Vagina (tissue), 2 donors: ENCODE results near the gene SEPTIN2. TPM values are rescaled to one million over a fixed set of nuclear protein-coding genes. Genes with fewer than 3 reads are reported as not detected.
"Not testable (repeated sequence)": the region's sequence is repeated elsewhere in the genome, so short reads cannot be mapped to it uniquely, and the experiment has no call there.

Experiments
- DNase-seq, 2 donors: peaks; one replicate each; pipeline ENCODE4 v3.0.0-alpha.2; 2017; ENCODE audit errors: extremely low spot score in 2 of 2
- H3K27ac ChIP-seq: fragments of 200-600 bp; sonication (generic); one replicate; pipeline ENCODE4 v1.5.1; 2019
- H3K27me3 ChIP-seq: fragments of 200-600 bp; sonication (generic); one replicate; pipeline ENCODE4 v1.5.1; 2019
- H3K36me3 ChIP-seq, 2 donors: fragments of 200-600 bp; sonication (generic); one replicate each; pipeline ENCODE4 v1.5.1; 2017 to 2019
- H3K4me1 ChIP-seq: fragments of 200-600 bp; sonication (generic); one replicate; pipeline ENCODE4 v1.5.1; 2019
- H3K4me3 ChIP-seq, 2 donors: fragments of 200-600 bp; sonication (generic); 1 replicate in 1 of 2; 2 replicates in 1 of 2; pipeline ENCODE4 v1.5.1; 2016 to 2019
- H3K9me3 ChIP-seq: fragments of 200-600 bp; sonication (generic); one replicate; pipeline ENCODE4 v1.5.1; 2019
- POLR2A ChIP-seq, 2 donors: fragments of 450-650 bp; IDR thresholded peaks; one replicate each; pipeline ENCODE4 v1.6.1; 2017; ENCODE audit warnings: antibody characterized with exemption in 2 of 2, mild to moderate bottlenecking in 2 of 2, moderate library complexity in 2 of 2
- POLR2AphosphoS5 ChIP-seq, 2 donors: sonication (generic); formaldehyde crosslinking; IDR thresholded peaks; one replicate each; pipeline ENCODE4 v1.9.0; 2017; ENCODE audit warnings: antibody characterized with exemption in 2 of 2, mild to moderate bottlenecking in 2 of 2, low read depth in 1 of 2; ENCODE audit not compliant: insufficient read depth in 1 of 2
- intact Hi-C: fragments of 100-400 bp; cut with DNase I; formaldehyde crosslinking; loops from one replicate; pipeline ENCODE4 v1.15.1; 2023
- total RNA-seq: library from RNA; depleted of rRNA; stranded (reverse); fragments of >200 nt; gene quantifications from one replicate; pipeline ENCODE4 v1.2.3, GENCODE V29; 2016
- TF ChIP-seq, protein P1 (sequence below), 3 experiments: fragments of 450-650 bp in 2 of 3; fragments of 200-600 bp in 1 of 3; sonication (generic) in 1 of 3; IDR thresholded peaks; one replicate each; pipeline ENCODE4 v1.5.1; 2017 to 2019; ENCODE audit warnings: antibody characterized with exemption in 3 of 3, mild to moderate bottlenecking in 2 of 3, moderate library complexity in 2 of 3

The SEPTIN2 gene
- total RNA-seq, 1 donor from 2014 or later: 198 TPM

DNA sequence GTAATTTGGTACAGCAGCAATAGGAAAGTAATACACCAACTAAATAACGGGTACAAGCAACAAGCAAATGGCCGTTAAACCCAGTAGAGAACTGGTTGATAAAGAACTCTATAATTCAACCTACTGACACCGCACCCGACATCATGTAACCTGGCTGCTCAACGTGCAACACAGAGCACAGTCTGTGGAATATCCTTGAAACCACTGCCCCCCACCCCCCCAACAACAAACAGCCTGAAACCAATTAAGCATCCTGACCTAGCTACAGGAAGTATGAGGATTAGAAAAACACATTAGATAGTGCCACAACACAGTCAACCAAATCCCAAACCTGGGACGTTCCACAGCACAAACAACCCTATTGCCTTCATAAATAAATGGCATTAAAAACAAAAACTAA lies 23.7 kb upstream of the SEPTIN2 start:
- H3K9me3 ChIP-seq: no peaks in the 10 kb centered on the region
- DNase-seq: no peak
- no peaks in the 10 kb centered on the region for H3K36me3 ChIP-seq
- peaks cover 29% of the 10 kb centered on the region for H3K4me1 ChIP-seq
- intact Hi-C loops: no loop called here
- no peak overlapping the region for H3K4me3 ChIP-seq
- TF ChIP-seq POLR2A (IDR thresholded peaks at IDR 0.05): no peak
- TF ChIP-seq, protein P1, sequence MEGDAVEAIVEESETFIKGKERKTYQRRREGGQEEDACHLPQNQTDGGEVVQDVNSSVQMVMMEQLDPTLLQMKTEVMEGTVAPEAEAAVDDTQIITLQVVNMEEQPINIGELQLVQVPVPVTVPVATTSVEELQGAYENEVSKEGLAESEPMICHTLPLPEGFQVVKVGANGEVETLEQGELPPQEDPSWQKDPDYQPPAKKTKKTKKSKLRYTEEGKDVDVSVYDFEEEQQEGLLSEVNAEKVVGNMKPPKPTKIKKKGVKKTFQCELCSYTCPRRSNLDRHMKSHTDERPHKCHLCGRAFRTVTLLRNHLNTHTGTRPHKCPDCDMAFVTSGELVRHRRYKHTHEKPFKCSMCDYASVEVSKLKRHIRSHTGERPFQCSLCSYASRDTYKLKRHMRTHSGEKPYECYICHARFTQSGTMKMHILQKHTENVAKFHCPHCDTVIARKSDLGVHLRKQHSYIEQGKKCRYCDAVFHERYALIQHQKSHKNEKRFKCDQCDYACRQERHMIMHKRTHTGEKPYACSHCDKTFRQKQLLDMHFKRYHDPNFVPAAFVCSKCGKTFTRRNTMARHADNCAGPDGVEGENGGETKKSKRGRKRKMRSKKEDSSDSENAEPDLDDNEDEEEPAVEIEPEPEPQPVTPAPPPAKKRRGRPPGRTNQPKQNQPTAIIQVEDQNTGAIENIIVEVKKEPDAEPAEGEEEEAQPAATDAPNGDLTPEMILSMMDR (IDR thresholded peaks at IDR 0.05): no peak
- TF ChIP-seq POLR2AphosphoS5 (IDR thresholded peaks at IDR 0.05; ENCODE audit: insufficient read depth in 1 of 2, low read depth in 1 of 2): no peak
- H3K27ac ChIP-seq: no peak overlapping the region
- no peaks in the 10 kb centered on the region for H3K27me3 ChIP-seq

DNA sequence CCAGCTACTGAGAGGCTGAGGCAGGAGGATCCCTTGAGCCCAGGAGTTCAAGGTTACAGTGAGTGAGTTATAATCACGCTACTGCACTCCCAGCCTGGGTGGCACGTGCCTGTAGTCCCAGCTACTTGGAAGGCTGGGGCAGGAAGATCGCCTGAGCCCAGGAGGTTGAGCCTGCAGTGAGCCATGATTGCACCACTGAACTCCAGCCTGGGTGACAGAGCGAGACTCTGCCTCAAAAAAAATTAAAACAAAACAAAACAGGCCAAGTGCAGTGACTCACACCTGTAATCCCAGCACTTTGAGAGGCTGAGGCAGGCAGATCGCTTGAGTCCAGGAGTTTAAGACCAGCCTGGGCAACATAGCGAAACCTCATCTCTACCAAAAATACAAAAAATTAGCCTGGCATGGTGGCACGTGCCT lies 22.3 kb upstream of the SEPTIN2 start:
- H3K4me3 ChIP-seq, H3K9me3 ChIP-seq, intact Hi-C loops, H3K27me3 ChIP-seq, H3K36me3 ChIP-seq, H3K27ac ChIP-seq, DNase-seq: not testable (repeated sequence)
- H3K4me1 ChIP-seq: peaks cover 16% of the 10 kb centered on the region

DNA sequence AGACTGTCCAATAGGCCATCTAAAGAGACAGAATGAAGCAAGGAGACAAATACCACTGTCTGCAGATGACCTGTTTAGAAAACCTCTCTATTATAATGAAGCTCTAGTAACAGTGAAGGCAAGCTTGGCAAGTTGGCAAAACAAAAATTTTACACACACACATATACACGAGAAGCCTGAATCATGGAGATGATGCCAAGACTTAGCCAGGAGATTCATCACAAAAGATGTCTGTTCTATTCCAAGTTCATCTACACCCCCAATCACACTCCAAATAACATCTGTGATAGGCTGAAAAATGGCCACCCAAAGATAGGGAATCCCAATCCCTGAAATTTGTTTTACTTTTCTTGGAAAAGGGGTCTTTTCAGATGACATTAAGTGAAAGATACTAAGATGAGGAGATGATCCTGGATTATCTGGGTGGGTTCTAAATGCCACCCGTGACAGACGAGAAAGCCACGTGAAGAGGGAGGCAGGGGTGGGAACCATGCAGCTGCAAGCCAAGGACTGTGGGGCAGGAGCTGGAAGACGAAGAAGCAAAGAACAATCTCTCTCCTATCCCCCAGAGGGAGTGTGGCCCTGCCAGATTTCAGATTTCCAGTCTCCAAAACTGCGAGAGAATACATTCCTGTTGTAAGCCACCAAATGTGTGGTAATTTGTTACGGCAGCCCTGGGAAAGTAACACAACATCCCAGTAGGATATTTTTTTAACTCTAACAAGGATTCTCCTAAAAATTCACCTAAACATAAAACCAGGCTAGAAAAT lies 20.2 kb upstream of the SEPTIN2 start:
- no peak for DNase-seq
- TF ChIP-seq POLR2AphosphoS5 (IDR thresholded peaks at IDR 0.05; ENCODE audit: insufficient read depth in 1 of 2, low read depth in 1 of 2) (no peak), POLR2A (IDR thresholded peaks at IDR 0.05) (no peak)
- TF ChIP-seq, protein P1 (IDR thresholded peaks at IDR 0.05): no peak
- intact Hi-C loops: no loop called here
- Histone ChIP-seq H3K27ac (no peak overlapping the region), H3K27me3 (no peaks in the 10 kb centered on the region), H3K4me3 (no peak overlapping the region), H3K36me3 (no peaks in the 10 kb centered on the region), H3K9me3 (no peaks in the 10 kb centered on the region), H3K4me1 (peaks cover 14% of the 10 kb centered on the region)

DNA sequence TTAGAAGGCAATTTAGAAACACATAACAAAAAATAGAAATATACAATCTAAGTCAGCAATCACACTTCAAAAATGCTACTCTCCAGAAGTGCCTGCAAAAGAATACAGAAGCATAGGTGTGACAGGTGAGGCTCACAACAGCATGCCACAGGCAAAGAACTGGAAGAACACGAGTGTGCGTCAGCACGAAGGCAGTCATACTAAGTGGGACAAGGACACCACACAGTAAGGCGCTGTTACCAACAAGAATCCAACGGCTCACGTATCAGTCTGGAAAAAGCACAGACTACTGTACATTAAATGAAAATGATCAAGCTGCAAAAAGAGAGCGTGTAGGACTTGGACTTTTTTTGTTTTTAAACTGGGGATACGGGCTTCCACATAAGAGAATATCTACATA lies 19.0 kb upstream of the SEPTIN2 start:
- H3K4me3 ChIP-seq: no peak overlapping the region
- H3K27me3 ChIP-seq: no peaks in the 10 kb centered on the region
- DNase-seq: no peak
- TF ChIP-seq, protein P1 (IDR thresholded peaks at IDR 0.05): no peak
- no peak for TF ChIP-seq POLR2AphosphoS5 (IDR thresholded peaks at IDR 0.05; ENCODE audit: insufficient read depth in 1 of 2, low read depth in 1 of 2)
- no peaks in the 10 kb centered on the region for H3K9me3 ChIP-seq
- H3K4me1 ChIP-seq: peaks cover 14% of the 10 kb centered on the region
- intact Hi-C loops: no loop called here
- no peak overlapping the region for H3K27ac ChIP-seq
- H3K36me3 ChIP-seq: no peaks in the 10 kb centered on the region

DNA sequence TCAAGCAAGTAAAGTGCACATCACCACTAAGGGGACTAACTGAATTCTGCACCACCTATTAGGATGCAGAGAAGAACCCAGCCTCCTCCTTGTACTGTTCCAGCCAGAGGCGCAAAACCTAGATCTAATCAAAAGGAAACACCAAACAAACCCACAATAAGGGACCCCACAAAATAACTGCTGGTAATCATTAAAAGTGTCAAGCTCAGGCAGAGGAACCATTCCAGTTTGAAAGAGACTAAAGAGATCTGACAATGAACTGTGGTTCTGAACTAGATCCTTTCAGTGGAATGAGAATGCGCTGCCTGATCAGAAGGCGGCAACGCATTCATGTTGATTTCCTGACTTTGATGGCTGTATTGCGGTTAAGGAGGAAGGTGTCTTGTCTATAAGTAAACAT lies 17.1 kb upstream of the SEPTIN2 start:
- H3K4me1 ChIP-seq: peaks cover 25% of the 10 kb centered on the region
- no peaks in the 10 kb centered on the region for H3K27me3 ChIP-seq
- H3K4me3 ChIP-seq: no peak overlapping the region
- no peaks in the 10 kb centered on the region for H3K9me3 ChIP-seq
- H3K27ac ChIP-seq: no peak overlapping the region
- DNase-seq: no peak
- TF ChIP-seq POLR2AphosphoS5 (IDR thresholded peaks at IDR 0.05; ENCODE audit: insufficient read depth in 1 of 2, low read depth in 1 of 2) (no peak), POLR2A (IDR thresholded peaks at IDR 0.05) (no peak)
- TF ChIP-seq, protein P1 (IDR thresholded peaks at IDR 0.05): no peak
- intact Hi-C loops: no loop called here
- H3K36me3 ChIP-seq: no peaks in the 10 kb centered on the region
